ENCODE results near the gene SEMA6A. TPM values are rescaled to one million over a fixed set of nuclear protein-coding genes. Genes with fewer than 3 reads are reported as not detected.
A peak's percentile ranks its signal among the peaks of the same experiment; 100 is the strongest.

Gene SEMA6A
- total RNA-seq, 1 experiment from 2014 or later = 406 TPM

DNA sequence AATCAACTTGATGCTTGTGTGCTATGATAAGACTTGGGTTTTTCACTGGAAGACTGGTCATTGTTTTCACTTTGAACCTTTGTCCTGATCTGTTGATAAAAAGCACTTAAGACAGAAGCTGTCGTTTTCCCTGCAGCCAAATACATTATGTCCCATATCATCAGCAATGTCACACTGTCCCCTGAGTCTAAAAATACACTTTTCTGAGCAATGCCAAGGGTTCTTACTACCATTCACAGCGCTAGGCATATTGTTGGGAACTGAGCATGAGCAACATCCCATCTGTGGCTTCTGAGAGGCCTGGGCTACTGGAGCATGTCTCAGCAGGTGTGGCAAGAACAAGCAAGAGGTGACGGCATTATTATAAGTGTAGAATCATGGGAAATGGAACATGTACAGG is 81.8 kb downstream of the SEMA6A start (continued):
- TF ChIP-seq, protein P1, sequence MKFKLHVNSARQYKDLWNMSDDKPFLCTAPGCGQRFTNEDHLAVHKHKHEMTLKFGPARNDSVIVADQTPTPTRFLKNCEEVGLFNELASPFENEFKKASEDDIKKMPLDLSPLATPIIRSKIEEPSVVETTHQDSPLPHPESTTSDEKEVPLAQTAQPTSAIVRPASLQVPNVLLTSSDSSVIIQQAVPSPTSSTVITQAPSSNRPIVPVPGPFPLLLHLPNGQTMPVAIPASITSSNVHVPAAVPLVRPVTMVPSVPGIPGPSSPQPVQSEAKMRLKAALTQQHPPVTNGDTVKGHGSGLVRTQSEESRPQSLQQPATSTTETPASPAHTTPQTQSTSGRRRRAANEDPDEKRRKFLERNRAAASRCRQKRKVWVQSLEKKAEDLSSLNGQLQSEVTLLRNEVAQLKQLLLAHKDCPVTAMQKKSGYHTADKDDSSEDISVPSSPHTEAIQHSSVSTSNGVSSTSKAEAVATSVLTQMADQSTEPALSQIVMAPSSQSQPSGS (CRISPR knock-in tag; IDR thresholded peaks at IDR 0.05; ENCODE audit: borderline replicate concordance, low read depth) = no peak
- TF ChIP-seq JUN (CRISPR knock-in tag; IDR thresholded peaks at IDR 0.05) (no peak), SOX15 (CRISPR knock-in tag; IDR thresholded peaks at IDR 0.05) (no peak), FOXP1 (CRISPR knock-in tag; IDR thresholded peaks at IDR 0.05; ENCODE audit: borderline replicate concordance) (no peak), ZNF671 (CRISPR knock-in tag; IDR thresholded peaks at IDR 0.05) (no peak), TEAD4 (CRISPR knock-in tag; IDR thresholded peaks at IDR 0.05) (no peak), GABPB1 (CRISPR knock-in tag; IDR thresholded peaks at IDR 0.05) (no peak), FOXK1 (CRISPR knock-in tag; IDR thresholded peaks at IDR 0.05) (no peak)
- TF ChIP-seq, protein P2, sequence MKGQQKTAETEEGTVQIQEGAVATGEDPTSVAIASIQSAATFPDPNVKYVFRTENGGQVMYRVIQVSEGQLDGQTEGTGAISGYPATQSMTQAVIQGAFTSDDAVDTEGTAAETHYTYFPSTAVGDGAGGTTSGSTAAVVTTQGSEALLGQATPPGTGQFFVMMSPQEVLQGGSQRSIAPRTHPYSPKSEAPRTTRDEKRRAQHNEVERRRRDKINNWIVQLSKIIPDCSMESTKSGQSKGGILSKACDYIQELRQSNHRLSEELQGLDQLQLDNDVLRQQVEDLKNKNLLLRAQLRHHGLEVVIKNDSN (CRISPR knock-in tag; IDR thresholded peaks at IDR 0.05) = no peak
- TF ChIP-seq, protein P3, sequence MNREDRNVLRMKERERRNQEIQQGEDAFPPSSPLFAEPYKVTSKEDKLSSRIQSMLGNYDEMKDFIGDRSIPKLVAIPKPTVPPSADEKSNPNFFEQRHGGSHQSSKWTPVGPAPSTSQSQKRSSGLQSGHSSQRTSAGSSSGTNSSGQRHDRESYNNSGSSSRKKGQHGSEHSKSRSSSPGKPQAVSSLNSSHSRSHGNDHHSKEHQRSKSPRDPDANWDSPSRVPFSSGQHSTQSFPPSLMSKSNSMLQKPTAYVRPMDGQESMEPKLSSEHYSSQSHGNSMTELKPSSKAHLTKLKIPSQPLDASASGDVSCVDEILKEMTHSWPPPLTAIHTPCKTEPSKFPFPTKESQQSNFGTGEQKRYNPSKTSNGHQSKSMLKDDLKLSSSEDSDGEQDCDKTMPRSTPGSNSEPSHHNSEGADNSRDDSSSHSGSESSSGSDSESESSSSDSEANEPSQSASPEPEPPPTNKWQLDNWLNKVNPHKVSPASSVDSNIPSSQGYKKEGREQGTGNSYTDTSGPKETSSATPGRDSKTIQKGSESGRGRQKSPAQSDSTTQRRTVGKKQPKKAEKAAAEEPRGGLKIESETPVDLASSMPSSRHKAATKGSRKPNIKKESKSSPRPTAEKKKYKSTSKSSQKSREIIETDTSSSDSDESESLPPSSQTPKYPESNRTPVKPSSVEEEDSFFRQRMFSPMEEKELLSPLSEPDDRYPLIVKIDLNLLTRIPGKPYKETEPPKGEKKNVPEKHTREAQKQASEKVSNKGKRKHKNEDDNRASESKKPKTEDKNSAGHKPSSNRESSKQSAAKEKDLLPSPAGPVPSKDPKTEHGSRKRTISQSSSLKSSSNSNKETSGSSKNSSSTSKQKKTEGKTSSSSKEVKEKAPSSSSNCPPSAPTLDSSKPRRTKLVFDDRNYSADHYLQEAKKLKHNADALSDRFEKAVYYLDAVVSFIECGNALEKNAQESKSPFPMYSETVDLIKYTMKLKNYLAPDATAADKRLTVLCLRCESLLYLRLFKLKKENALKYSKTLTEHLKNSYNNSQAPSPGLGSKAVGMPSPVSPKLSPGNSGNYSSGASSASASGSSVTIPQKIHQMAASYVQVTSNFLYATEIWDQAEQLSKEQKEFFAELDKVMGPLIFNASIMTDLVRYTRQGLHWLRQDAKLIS (CRISPR knock-in tag; IDR thresholded peaks at IDR 0.05; ENCODE audit: borderline replicate concordance) = no peak
- TF ChIP-seq, protein P4, sequence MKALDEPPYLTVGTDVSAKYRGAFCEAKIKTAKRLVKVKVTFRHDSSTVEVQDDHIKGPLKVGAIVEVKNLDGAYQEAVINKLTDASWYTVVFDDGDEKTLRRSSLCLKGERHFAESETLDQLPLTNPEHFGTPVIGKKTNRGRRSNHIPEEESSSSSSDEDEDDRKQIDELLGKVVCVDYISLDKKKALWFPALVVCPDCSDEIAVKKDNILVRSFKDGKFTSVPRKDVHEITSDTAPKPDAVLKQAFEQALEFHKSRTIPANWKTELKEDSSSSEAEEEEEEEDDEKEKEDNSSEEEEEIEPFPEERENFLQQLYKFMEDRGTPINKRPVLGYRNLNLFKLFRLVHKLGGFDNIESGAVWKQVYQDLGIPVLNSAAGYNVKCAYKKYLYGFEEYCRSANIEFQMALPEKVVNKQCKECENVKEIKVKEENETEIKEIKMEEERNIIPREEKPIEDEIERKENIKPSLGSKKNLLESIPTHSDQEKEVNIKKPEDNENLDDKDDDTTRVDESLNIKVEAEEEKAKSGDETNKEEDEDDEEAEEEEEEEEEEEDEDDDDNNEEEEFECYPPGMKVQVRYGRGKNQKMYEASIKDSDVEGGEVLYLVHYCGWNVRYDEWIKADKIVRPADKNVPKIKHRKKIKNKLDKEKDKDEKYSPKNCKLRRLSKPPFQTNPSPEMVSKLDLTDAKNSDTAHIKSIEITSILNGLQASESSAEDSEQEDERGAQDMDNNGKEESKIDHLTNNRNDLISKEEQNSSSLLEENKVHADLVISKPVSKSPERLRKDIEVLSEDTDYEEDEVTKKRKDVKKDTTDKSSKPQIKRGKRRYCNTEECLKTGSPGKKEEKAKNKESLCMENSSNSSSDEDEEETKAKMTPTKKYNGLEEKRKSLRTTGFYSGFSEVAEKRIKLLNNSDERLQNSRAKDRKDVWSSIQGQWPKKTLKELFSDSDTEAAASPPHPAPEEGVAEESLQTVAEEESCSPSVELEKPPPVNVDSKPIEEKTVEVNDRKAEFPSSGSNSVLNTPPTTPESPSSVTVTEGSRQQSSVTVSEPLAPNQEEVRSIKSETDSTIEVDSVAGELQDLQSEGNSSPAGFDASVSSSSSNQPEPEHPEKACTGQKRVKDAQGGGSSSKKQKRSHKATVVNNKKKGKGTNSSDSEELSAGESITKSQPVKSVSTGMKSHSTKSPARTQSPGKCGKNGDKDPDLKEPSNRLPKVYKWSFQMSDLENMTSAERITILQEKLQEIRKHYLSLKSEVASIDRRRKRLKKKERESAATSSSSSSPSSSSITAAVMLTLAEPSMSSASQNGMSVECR (CRISPR knock-in tag; IDR thresholded peaks at IDR 0.05; ENCODE audit: borderline replicate concordance) = no peak

DNA sequence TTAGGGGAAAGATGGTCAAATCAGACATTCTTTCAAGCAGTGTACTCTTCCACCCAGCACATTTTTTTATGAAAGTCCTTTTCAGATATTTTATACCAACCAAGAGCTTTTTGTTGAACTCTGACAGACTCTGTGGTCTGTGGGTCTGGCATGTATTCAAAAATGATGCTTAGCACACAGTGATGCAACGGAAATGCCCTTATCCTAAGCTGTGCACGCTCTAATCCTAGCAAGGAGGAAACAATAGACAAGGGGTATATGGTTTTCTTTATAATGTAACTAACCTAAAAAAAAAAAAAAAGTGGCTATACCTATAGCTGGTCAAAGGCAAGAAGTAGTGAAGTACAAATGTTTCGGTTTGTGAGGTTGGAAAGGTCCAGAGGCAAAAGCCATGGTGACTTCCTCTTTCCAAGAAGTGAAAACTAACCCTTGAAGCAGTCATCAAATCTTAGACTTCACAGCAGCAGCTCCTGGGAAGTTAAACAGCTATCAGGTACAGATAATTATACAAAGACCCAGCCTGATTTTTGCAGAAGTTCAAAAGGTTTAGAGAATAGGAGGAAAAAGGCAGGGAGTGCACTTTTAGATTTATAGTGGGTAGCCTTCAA is 82.5 kb downstream of the SEMA6A start:
- ChIA-PET CTCF (no interaction called here), POLR2A (no interaction called here)
- Mint-ChIP-seq H3K27me3 (ENCODE audit: low read depth) (no peaks in the 10 kb centered on the region), H3K27ac (peak overlapping the region; percentile 55; the same call in 1 of the 2 replicates), H3K4me3 (no peak overlapping the region), H3K36me3 (peaks cover 96% of the 10 kb centered on the region), H3K9me3 (no peaks in the 10 kb centered on the region), H3K4me1 (peaks cover 23% of the 10 kb centered on the region)
- DNase-seq (ENCODE audit: low spot score) = no peak
- ATAC-seq = no peak
- TF ChIP-seq, protein P5, sequence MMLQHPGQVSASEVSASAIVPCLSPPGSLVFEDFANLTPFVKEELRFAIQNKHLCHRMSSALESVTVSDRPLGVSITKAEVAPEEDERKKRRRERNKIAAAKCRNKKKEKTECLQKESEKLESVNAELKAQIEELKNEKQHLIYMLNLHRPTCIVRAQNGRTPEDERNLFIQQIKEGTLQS (CRISPR knock-in tag; conservative IDR thresholded peaks at IDR 0.05) = no peak
- TF ChIP-seq, protein P6, sequence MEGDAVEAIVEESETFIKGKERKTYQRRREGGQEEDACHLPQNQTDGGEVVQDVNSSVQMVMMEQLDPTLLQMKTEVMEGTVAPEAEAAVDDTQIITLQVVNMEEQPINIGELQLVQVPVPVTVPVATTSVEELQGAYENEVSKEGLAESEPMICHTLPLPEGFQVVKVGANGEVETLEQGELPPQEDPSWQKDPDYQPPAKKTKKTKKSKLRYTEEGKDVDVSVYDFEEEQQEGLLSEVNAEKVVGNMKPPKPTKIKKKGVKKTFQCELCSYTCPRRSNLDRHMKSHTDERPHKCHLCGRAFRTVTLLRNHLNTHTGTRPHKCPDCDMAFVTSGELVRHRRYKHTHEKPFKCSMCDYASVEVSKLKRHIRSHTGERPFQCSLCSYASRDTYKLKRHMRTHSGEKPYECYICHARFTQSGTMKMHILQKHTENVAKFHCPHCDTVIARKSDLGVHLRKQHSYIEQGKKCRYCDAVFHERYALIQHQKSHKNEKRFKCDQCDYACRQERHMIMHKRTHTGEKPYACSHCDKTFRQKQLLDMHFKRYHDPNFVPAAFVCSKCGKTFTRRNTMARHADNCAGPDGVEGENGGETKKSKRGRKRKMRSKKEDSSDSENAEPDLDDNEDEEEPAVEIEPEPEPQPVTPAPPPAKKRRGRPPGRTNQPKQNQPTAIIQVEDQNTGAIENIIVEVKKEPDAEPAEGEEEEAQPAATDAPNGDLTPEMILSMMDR (IDR thresholded peaks at IDR 0.05) = no peak
- TF ChIP-seq, protein P7, sequence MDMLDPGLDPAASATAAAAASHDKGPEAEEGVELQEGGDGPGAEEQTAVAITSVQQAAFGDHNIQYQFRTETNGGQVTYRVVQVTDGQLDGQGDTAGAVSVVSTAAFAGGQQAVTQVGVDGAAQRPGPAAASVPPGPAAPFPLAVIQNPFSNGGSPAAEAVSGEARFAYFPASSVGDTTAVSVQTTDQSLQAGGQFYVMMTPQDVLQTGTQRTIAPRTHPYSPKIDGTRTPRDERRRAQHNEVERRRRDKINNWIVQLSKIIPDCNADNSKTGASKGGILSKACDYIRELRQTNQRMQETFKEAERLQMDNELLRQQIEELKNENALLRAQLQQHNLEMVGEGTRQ (CRISPR knock-in tag; IDR thresholded peaks at IDR 0.05) = no peak
- no peak for TF ChIP-seq PRRX2 (CRISPR knock-in tag; IDR thresholded peaks at IDR 0.05)
- no peak for TF ChIP-seq CBFB (CRISPR knock-in tag; IDR thresholded peaks at IDR 0.05; ENCODE audit: low read depth)
- no peak for TF ChIP-seq ZNF121 (CRISPR knock-in tag; IDR thresholded peaks at IDR 0.05)
- TF ChIP-seq IRF2 (CRISPR knock-in tag; IDR thresholded peaks at IDR 0.05; ENCODE audit: borderline replicate concordance, low read depth) = no peak
- TF ChIP-seq HMGA2 (CRISPR knock-in tag; IDR thresholded peaks at IDR 0.05) = no peak
- no peak for TF ChIP-seq SMAD4 (CRISPR knock-in tag; IDR thresholded peaks at IDR 0.05)
- no peak for TF ChIP-seq ZNF263 (CRISPR knock-in tag; IDR thresholded peaks at IDR 0.05; ENCODE audit: low read depth)
- TF ChIP-seq ATF1 (CRISPR knock-in tag; IDR thresholded peaks at IDR 0.05) = no peak
- no peak for TF ChIP-seq SOX15 (CRISPR knock-in tag; IDR thresholded peaks at IDR 0.05)
- TF ChIP-seq, protein P8, sequence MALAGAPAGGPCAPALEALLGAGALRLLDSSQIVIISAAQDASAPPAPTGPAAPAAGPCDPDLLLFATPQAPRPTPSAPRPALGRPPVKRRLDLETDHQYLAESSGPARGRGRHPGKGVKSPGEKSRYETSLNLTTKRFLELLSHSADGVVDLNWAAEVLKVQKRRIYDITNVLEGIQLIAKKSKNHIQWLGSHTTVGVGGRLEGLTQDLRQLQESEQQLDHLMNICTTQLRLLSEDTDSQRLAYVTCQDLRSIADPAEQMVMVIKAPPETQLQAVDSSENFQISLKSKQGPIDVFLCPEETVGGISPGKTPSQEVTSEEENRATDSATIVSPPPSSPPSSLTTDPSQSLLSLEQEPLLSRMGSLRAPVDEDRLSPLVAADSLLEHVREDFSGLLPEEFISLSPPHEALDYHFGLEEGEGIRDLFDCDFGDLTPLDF (CRISPR knock-in tag; IDR thresholded peaks at IDR 0.05) = no peak
